Stimulated activated CD4-positive, alpha-beta T cell treated with anti-CD3 and anti-CD28 coated beads, TNF-alpha, amount 100 ng/mL, for 4 hours (primary cell): ENCODE results near the gene HPS4.

Experiments used
- DNase-seq, 3 experiments: peaks; one replicate each; pipeline ENCODE4 v3.0.0-alpha.2; 2020; ENCODE audit warnings: low read depth in 3 of 3

Gene HPS4

DNA sequence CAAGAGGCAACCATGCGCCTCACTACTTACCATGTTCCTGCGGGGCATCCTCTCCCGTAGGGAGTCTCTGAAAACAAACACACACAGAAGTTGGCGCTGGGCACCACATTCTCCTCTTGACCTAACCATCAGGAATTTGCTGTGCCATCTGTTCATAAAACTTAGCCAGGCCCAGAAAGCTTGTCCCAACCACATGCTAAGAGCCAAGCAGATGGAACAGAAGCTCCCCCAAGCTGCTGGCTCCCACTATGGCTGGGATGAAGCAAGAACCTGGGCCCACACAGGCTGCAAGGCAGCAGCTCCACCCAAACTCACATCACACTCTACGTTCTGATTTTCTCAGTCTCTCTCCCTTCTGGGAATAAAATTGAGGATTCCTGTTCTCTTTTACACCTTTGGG is 17.4 kb downstream of the HPS4 start:
- DNase-seq, result no peak

DNA sequence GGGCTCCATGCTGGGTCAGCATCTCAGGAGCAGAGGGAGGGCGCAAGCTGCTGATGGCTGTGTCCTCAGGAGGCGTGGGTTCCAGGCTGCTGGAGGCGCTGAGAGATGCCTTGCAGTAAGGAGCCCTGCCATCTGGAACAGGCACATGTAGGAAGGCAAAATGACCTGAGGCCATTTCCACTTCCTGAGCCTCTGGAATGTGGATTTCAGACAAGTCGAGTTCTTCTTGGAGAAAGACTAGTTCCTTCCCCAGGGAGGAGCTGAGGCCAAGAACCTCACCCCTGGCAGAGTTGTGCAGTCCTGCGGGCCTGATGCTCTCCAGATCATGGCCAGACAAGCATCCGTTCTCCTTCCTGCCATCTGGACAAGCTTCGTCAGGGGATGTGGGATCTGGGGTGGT is 19.3 kb downstream of the HPS4 start:
- DNase-seq, result no peak

DNA sequence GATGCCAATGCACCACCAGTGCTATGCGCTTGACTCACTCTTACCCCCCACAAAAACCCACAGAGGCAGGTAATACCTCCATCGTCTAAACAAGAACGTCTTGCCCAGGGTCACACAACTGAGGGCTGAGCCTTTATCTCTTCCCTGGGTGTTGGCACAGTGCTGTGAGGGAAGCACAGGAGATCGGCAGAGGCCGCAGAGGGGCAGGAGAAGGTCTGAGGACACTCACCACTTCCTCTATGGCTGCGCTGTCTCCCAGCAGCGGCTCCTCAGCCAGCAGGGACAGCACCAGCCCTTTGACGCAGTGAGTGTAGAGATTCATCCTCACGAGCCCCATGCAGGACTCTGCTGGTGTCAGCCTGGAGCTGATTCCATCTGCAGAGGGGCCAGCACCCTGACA is 19.9 kb downstream of the HPS4 start:
- no peak for DNase-seq

DNA sequence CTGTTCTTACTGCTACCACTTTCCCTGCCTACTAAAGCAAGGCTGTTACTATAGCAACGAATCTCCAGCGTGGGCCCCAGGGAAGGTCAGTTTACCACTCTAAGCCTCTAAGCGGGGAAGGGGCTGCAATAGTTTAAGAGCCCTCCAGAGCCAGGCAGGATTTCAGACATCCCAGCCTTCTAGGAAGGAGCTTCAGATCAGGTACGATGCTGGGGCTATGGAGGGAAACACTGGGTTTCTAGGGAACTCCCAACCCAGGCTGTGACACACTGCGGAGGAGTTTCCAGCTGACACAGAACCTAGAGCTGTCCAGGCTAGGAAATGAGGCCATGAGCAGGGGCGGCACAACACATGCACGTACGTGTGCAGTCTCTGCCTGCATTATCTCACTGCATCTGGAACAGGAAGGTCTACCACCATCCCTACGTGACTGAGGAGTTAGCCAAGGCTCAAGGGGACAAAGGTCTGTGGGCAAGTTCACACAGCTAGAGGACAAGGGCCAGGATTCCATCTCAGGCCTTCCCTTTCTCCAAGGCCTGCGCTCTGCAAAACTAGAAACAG is 20.4 kb downstream of the HPS4 start:
- DNase-seq, result no peak

DNA sequence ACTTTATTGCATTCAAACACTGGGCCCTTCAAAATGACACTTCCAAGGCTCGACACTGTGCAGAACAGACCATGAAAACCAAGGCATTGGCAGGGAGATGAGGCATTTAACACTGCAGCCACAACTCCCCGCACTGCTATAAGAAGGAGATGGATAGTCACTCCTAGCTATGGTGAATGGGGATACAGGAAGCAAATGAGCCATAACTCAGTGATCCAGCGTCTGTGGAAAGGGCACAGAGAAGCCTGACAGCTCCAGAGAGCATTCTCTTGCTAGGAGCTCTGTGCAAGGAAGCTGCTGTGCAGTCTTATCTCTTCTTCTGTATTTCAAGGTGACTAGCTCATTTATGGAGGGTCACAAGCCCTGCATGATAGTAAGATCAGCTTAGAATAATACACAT is 20.9 kb downstream of the HPS4 start:
- DNase-seq, result no peak

DNA sequence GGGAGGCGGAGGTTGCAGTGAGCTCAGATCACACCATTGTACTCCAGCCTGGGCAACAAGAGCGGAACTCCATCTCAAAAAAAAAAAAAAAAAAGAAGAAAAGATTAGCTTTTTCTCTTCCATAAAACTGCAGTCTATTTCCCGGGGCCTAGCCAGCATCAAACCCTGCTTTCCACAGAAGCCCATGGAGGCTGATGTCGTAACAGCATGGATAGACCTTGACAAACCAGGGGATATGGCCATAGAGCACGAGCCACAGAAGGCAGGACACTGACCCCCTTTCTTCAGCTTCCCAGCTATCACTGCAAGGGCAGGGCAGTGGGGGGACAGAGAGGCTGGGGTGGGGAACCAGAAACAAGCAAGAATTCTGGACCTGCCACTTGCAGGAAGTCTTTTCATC is 21.5 kb downstream of the HPS4 start:
- DNase-seq, result no peak

DNA sequence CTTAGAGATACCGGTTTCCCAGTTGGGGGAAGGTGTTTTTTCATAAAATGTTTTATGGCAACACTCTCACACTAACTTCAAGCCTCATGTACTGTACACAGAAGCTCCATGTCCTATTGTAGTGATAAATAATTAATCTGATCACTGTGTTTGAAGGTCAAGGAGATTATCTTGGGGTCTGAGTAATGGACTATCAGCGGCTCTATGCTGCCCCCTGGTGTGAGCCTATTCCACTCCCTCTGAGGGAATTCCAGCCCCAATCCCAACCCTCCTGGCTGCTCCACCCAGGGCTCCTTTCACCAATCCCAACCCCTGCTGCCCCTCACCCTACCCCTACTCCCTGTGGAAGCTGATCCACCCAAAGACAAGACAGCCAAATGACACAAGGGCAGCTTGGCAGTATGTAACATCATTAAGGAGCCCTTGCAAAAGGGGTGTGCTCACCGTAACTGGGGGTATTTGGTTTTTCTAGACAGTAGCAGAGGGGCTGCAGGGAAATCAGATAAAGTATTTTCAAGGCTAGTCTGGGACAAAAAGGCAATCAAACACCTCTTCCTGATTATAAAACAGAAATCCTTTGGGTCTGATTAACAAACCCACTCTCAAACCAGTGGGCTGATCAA is 22.3 kb downstream of the HPS4 start:
- DNase-seq, result no peak

DNA sequence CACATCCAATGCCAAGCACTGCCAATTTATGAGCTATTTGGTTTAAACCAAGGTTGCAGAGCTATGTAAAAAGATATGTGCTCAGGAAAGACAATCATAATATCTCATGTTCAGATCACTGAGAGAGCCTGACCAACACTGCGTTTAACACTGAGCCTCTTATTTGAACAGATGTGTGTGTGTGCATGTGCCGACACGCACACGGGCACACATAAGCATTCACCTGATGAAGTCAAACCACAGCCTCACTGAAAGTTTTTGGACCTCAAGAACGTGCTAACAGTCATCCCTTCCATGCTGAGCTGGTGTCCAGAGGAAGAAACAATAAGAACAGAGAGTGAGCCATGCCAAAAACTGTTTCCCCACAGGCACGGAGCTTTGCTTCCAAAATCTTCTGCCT is 23.4 kb downstream of the HPS4 start:
- DNase-seq, result no peak

DNA sequence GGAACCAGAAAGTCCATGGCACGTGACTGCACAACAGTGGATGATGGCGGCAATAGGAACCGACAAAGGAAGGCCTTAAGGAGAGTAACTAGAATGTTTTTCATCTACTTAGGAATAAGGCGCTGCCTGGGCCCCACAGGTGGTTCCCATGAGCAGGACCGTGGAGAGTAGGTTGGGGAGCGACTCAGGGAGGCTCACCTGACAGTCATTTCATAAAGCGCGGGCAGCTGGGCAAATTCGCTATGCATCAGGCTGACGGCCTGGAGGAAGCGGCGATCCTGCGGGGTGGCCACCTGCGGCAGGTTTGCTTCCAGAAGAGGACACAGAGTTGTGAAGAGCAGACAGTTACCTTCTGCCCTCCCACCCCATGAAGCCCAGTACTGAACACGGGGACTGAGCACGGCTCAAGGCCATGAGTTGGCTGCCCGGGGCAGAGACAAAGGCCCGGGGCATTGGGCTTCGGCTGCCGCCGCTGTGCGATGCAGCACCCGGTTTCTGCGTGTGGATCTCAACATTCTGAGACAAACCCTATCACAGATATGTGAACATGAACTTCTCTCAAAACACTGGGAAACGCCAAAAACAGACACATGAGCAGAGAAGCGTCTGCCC is 25.8 kb downstream of the HPS4 start:
- DNase-seq, result no peak

DNA sequence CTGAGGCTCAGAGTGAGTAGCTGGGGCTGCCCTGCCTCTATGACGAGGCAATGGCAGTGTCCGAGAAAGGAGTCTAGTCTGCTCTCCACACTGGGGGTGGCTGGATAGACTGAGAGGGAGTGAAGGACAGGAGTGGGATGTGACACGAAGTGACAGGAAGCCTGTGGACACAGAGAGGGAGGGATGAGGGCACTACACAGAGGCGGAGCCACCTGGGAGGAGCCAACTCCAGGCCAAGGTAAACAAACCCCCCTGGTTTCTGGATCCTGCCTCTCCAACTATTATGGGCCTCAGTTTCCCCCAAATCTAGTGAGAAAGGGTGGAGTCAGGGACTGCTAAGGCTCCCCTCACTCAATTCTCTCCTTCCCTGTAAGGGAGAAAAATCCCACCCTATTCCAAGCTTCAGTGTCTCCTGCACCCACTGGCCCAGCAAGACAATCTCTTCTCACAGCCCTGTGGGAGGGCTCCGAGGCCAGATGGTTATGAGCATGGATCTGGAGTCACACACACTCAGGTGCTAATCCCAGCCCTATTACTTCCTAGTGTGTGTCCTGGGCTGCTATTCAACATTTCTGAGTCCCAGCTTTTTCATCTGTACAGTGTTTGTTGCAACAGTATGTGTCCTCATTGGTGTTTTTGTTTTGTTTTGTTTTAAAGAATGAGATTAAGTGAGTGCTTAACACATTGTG is 29.6 kb downstream of the HPS4 start:
- no peak for DNase-seq

DNA sequence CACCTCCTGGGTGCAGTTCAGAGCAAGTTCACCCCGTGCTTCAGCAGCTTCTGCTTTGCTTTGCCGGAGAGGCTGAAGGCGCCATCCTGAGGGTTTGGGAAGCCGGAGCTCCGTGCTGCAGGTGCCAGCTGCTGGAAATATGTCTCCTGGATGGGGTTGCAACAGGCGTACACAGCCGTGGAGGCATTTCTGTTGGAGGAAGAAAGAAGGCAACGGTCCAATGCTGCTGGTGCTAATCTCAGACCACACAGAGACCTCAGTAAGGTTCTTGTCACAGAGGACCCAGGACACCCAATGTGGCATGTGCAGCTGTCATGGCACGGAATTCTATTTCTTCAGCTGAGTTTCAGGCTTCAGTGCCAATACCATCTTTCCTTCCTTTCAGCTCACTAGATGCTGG is 30.4 kb downstream of the HPS4 start:
- no peak for DNase-seq

DNA sequence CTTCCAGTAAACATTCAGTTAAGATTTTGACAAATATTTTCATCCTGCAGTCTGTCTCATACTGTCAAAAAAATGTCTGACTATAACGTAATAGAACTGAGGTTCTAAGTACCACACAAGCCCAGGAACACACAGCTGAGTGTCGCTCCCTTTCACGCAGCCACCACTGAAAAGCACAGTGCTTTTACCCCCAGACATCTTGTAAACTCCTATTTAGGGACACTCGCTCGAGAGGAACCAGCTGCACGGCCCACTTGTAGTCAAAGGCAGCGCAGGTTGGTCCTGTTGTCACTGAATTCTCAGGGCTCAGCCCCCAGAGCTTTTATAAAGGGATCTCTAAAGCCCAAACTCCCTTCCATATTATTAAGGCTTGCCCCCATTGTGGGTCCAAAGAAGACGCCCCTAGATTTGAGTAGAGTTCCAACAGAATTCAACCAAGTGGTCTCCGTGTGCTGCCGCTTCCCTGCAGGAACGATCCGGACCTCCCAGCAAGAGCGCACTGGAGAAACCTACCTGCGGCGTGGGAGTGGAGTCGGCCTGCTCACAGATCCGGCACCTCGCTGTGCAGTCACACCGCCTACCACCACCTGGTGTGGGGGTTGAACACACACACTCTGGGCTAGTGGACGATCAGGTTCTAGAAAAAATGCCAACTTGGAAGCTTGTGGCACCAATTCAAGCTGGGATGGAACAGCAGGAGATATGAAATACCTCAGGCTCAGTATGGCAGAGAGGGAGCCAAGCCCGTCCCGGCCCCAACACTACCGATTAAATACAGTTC is 31.2 kb downstream of the HPS4 start:
- no peak for DNase-seq

DNA sequence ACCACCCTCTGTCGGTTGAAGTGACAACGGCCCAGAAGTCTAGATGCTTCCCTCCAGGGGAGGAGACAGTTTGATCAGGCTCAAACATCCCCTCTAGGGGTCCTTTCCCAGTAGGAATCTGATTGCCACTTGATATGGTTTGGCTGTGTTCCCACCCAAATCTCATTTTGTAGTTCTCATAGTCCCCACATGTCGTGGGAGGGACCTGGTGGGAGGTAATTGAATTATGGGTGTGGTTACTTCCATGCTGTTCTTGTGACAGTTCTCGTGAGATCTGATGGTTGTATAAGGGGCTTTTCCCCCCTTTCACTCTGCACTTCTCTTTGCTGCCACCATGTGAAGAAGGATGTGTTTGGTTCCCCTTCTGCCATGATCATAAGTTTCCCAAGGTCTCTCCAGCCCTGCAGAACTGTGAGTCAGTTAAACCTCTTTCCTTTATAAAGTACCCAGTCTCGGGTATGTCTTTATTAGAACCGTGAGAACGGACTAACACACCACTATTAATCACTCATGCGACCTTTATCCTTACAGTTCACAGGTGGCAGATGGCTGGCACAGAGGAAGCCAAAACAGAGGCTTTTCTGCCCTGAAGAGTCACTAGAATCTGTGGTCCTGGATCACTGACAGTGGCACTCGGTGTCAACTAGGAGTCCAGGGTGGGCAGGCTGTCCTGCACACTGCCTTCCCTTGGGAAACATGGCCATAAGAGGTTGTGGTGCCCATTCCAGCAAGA is 33.0 kb downstream of the HPS4 start:
- no peak for DNase-seq

DNA sequence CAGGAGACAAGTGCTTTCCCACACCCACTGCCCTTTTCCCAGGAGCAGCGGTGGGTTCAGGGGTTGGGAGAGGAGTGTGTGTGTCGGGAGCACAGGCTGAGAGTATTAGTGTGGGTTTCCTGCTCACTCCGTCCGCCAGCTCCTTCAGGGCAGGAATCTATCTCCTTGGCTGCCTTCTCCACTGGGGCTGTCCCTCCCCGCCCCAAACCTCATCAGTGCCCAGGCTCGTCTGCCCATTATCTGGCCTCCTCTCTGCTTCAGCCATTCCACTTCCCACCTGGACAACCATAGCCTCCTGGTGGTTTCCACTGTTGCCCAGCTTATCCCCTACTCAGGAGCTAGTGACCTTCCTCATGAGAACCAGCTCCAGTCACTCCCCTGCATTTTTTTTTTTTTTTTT is 34.6 kb downstream of the HPS4 start:
- DNase-seq, result no peak

DNA sequence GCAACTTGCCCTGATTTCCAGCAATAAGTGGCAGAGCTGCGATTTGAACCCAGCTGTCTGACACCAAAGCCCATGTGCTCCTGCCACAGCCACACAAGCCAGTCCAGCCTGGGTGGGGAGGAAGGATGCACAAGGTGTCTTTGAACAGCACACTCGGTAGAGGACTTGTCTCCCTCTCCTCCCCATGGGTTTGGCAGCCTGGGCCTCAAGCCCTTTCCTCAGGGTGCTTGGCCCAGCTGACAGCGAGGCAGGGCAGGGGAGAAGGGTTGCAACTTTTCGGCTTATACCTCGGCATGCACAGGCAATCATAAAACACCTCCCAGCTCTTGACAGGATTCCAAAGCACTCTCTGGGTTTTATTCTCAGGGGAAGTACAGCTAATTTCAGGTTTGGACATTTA is 35.2 kb downstream of the HPS4 start:
- DNase-seq, result no peak

DNA sequence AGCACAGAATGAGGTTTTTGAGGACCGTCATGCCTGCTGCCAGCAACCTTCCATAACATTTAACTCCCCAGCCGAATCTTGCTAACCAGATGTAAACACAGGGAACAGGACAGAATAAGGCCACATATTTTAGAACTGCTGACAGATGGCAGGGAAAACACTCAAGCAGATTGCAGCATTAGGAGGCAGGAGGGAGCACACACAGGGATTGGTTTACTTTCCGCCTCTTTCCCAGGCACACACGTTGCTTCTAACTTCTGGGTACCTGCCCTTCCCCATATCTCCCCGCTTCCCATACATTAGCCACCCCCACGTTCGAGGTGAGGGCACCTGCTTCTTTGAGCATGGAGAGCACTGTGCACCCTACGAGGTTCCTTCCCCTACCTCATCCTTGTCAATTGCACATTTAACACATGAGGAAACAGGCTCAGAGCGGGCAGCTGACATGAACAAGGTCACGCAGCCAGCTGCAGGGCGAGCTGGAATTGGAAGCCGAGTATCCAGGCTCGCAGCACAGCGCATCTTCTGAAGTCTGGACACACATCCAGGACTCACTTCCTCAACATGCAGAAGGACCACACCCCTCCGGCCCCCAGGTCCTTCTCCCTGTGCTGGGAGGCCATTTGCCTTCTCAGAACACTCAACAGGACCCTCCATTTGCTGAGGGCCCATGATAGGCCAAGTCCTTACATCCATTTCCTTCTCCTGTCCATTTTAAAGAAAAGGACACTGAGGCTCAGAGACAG is 35.8 kb downstream of the HPS4 start:
- DNase-seq, result no peak

DNA sequence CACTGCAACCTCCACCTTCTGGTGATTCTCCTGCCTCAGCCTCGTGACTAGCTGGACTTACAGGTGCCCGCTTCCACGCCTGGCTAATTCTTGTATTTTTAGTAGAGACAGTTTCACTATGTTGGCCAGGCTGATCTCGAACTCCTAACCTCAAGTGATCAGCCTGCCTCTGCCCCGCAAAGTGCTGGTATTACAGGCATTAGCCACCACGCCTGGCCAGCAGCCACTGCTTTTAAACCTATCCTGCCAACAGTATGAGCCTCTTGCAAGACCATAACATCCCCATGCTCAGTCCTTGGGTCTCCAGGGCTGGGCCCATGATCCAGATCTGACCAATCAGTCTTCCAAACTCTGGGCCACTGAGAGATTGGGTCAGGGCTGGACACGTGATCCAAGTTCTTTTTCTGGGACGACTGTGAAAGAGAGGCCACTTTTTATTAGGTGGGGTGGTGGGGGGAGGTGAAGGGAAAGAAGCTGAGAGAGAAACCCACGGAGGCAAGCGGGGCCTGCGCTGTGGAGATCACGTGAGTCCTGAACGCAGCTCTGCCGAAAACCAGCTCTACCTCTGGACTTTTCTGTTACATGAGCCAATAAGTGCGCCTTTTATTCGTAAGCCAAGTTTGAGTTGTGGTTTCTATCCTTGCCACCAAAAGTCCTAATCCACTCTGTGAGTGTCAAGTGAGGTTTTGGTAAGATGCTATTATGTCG is 36.6 kb downstream of the HPS4 start:
- no peak for DNase-seq

DNA sequence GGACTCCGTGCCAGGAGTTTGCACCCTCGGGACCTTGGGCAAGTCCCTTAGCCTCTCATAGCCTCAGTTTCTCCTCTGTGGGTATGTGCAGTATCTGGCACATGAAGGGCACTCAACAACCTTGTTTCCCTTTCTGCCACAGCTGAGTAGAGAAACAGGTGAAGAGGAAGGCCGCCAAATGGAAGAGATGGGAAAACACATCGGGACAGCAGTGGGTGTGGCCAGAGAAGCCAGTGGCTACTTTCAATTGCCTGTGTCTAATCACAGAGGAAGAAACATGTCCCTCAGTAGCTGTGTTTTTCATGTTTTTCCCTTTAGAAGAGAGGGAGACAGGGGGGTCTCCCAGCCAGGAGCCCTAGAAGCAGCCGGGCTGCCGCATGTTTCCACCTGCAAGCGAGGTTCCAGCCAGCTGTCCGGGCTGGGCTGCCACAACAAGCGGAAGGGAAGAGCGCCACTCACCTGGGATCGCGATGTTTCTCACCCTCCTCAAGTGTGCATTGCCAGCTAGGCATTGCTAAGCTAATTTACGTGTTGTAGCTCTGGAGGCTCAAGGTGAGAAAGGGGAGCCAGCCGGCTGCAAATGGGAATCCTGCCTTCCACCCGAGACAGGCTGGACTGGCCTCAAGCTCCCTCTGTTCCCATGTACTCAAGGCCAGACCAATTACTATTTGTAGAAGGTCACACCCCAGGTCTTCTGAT is 37.9 kb downstream of the HPS4 start:
- DNase-seq, result no peak

DNA sequence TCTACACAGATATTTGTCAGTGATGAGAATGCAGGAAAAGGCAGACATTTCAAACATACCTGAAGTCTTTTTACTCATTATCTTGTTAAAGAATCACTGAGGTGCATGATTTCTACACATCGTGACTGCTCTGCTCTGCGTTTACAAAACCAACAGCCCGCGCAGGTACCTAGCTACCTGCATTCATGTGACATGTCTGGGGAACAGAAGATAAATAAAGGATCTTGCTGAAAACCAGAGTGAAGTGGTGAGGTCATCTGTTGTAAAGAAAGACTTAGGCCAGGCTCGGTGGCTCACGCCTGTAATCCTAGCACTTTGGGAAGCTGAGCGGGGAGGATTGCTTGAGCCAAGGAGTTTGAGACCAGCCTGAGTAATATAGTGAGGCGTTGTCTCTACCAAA is 38.8 kb downstream of the HPS4 start:
- DNase-seq, result no peak
